Activated CD4-positive, alpha-beta T cell treated with anti-CD3 and anti-CD28 coated beads, Interleukin-2, amount 50 U/mL, for 16 hours (primary cell): Measurements from ENCODE around the gene NCOA6.
A peak's percentile ranks its signal among the peaks of the same experiment; 100 is the strongest.

Source experiments
- DNase-seq: peaks from one replicate; pipeline ENCODE4 v3.0.0-alpha.2; 2020

Gene NCOA6

DNA sequence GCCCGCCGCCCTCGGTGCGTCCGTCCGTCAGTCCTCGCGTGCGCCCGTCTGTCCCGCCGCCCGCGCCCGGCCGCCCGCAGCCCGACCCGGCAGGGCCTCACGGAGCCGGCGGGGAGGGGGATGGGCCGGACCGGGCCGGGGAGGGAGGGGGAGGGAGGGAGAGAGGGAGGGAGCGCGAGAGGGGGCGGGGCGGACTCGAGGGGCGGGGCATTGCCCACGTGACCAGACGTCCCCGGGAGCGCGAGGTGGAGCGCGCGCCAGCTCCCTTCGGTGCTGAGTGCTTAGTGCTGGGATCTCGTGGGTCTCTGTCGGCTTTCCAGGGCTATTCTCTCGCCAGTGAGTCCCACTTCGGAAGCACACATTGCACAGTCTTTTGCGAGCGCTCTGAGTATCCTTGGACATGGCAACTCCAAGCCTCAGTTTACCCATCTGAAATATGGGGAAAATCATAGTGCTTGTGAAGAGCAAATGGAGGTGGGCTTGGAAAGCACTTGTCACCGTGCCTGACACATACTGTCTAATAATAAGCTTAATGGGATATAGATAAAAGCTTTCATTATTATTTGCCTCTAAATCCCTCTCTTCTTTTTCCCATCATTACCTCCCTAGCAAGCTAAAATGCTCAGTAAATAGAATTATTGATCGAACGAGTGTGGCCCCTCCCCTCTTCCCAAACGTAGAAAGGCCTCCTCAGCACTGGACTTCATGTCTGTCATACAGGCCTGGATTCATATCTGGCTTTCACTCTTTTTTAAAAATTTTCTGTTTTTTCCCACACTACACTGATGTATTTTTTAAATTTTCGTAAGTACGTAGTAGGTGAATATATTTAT, at the start of gene NCOA6:
Gene NCOA6, minus strand, starts transcription at position 122 of the 833 bp plus-strand sequence. CDS start 43,296 bp downstream, outside the sequence.
- peak; percentile 87 for DNase-seq

DNA sequence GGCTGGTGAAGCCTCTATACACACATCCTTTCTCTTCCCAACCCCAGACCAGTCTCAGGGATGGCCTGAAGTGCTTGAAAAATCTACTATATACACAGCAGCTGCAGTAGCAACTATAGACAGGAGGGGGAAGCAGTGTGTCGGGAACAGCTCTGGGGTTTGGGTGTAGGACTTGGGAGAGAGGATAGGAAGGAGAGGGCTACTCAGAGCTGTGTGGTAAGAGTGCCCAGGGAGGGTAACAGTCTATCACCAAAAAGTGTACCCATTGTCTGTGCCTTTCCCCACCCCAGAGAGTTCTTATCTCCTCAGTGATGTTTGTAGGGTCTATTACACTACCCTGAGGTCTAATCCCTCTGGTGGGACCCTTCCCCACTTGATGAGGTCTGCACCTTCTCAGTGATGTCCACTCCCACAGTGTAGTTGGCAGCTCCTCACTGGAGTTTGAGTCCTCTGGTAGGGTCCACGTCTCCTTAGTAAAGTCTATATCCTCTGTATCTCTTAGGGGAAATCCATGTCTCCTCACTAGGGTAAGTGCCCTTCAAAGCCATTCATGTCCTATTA, 48.7 kb upstream of the NCOA6 start:
- DNase-seq, result peak; percentile 79

DNA sequence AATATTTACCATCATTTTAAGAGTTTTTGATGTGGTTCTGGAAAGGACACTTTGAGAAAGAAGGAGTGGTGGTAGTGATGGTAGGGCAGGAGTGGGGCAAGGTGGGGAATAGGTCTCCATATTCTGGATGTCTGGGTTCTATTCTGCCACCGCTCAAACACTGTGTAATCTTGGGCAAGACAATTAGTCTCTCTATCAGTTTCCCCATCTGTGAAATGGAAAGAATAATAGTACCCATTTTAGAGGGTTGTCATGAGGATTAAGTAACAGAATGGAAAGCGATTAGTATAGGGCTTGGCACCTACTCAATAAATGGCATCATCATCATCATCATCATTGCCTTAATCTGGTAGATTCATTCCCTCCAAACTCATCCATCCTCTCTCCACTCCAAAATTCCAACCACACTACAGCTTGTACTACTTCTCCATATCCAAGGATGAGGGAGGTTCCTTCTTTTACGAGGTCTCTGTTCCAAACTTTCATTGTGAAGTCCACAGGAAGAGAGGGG, 48.2 kb upstream of the NCOA6 start:
- no peak for DNase-seq

DNA sequence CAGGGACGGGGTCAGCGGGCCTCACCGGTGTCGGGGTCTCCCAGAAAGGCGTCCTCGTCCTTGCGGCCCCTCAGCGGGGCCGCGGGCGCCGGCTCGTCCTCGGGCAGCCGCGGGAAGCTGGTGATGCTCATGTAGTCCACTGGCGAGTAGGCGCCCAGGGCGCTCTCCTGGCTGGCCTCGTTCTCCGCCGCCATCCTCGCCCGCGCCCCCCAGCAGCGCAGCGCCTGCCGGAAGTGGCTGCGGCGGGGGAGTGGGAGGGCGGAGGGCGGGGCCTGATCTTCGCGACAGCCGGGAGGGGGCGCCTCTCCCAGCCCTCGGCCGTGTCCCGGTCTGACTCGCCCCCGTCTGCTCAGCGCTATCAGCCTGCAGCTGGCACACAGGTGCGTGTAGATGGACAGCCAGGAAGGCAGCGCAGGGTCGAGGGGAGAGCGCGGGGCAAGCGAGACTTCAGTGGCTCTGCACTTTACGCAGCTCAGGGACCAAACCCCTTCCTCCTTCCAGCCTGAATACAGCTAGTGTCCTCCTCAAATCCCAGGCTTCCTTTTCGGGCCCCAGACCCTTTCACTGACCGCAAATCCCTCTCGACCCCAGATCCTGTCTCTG, 47.3 kb upstream of the NCOA6 start, which contains the start of gene GGT7:
Gene GGT7, minus strand, starts transcription at position 235 of the 603 bp plus-strand sequence. Its CDS starts 41 bp downstream, at position 194.
- peak; percentile 84 for DNase-seq

DNA sequence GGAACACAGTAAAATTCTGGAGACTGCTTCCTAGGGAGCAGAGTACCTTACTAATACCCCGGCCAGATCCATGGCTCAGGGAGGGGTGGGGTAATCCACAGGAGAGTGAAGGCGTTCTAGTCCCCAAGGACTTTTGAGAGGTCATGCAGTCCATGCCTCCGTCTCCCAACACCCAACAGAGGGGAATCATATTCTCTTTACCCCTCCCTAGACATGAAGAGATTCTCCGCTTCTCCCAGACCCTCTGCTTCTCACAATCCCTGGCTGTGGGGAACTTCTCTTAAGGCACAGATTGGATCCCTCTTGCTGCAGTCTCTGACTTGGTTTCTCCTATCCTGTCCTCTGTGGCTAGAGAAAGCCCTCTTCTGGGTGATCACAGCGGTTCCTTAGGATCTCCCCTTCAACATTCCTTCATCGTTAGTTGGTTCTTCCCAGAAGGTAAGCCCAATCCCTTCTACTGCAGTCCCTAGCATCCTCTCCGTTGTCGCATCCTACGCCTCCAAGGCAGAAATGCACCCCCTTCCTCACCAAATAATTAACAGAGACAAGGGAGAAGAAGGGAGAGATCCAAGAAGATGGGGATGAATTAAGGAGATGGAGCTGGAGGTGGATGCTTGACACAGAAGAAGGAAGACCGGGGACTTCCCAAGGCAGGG, 46.6 kb upstream of the NCOA6 start:
- DNase-seq, result no peak

DNA sequence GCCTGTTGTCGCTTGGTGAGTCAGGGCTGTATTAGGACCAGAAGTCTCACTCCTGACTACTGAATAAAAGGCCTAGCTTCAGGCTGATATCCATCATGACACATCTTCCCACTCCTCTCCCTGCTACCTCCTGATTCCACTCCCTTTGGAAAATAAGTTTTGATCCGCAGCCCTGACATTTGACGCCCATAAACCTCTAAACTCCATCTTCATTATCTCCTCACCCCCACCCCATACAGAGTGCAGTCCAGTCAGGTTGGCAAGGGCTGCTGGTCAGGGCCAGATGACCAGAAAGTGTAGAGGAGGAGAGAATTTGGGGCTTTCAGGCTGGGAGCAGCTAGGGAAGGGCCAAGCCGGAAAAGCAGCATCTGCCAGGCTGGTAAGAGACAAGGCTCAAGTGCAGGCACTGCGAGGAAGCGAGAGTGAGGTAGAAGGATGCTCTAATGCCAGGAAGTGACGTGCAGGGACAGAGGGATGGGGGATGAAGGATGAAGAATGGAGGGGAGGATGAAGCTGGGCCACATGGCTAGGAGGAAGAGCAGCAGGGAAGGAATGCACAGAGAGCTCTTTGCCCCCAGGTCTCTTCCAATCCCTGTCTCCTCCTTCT, 46.0 kb upstream of the NCOA6 start:
- DNase-seq, result no peak

DNA sequence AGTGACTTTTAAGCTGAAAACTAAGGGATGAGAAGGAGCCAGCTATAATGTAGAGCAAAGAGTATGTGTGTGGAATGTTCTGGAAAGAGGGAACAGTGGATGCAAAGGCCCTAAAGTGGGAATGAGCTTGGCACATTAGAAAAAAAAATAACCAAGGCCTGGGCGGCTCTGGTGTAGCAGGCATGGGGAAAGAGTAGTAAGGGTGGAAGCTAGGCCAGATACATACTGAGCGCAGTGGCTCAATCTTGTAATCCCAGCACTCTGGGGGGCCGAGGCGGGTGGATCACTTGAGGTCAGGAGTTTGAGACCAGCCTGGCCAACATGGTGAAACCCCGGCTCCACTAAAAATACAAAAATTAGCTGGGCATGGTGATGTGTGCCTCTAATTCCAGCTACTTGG, 38.8 kb upstream of the NCOA6 start:
- DNase-seq, result no peak

DNA sequence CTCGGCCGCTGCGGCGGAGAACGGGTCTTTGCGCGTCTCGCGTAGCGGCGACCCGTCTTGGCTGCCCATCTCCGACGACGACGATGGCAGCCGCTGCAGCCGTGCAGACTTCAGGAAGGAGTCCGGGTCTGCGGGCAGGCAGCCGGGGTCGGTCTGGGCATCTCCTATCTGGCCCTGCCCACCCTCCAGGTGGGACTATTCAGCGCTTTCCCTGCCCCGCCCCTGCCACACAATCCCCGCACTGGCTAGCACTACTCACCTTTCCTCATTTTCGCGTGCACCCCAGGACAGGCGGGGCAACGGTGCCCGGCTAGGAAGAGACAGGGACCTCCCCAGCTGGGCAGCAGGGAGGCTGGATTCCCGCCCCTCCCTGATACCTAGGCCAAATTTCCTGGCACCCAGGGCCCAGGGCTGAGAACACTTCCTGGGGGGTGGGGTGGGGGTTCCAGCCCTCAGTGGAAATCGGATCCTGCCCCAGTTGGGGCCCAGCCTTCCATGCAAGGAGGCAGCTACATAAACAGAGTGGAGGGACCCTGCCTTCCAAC, 38.0 kb upstream of the NCOA6 start:
- DNase-seq, result no peak

DNA sequence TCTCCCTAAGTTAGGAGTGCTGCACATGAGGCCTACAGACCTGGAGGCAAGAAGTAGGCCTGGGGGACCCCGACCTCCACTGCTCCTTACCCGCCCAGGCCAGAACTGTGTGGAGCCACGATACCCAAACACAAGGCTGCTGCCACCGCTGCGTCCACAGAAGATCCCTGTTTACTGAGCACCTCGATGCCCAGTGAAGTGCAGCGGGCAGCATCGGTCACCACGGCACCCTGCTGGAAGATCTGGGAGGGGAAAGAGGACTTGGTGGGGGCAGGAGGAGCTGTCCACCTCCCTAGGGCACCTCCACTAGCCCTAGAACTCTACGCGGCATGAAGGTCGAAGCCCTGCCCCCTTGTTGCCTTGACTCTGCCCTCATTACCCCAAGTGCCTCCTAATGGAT, 37.3 kb upstream of the NCOA6 start:
- DNase-seq, result no peak

DNA sequence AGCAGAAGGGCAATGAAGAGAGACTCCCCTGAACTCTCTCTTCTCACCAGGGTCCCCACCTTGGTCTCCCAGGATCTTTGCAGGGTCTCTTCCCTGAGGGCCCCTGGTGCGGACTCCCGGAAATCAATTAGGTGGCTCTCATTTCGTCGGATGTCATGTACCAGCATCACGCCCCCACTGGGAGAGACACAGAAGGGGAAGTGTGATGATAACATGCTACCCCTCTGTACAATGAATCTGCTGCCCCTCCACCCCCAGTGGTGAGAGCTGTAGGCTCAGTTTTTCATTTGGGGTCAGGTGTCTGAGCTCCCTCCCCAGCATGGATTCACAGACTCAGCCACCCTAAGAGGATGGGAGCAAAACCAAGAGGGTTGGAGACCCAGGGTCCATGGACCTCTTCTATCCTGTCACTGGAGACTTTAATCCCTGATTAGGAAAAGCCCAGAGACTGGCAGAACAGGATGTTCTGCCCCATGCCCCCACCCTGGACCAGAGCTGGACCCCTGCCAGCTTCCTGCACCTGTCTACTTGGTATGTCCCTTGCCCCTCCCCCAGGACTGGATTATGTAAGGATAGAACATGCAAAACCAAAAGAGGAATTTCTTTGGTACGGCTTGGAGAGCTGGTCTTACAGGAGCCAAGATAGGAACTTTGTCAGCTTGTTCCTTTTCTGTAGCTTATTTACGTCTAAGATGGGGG, 36.1 kb upstream of the NCOA6 start:
- DNase-seq, result no peak

DNA sequence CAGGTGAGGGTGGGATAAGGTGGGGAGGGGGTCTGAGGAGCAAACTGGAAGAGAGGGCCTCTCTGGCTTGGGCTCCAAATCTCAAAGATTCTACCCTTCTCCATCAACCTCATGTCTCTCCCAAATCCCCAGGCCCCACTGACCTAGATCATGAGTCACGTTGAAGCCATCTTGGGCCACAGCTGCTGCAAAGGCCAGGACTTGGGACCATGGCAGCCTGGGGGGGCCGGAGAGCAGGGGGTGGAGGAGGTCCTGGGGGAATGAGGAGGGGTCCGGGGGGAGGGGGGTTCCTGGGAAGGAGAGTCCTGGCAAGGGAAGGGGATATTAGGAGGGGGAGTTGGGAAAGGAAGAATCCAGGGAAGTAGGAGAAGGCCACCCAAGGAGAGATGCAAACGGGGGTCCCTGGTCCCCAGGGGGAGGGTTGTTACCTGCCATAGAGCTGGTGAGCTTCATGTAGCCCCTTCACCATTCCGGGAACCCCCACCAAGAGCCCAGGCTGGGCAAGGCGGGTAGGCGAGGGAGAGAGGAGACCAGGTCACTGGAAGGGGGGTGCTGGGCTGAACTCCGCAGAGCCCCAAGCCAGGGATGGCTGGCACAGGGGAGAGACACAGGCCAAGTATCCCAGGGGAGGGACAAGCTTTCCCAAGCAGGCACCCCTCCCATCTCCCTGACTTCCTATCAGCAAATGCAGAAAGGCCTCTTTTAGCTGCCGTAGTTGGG, 34.5 kb upstream of the NCOA6 start:
- no peak for DNase-seq

DNA sequence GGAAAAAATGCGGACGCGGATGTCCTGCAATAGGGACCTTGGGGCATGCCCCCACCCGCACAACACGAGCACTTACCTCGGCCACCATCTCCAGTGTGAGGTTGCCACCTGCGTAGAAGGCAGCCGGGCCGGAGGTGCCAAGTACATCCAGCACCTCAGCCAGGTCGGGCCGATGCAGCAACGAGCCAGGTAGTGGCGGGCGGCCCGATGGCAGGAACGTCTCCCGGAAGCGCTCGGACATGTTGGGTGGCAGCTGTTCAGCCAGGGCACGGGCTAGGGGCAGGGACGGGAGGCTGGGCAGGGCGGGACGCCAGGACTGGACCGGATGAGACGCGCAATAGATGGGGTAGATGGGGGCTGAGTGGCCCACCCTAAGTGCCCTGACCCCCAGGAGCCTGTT, 33.9 kb upstream of the NCOA6 start:
- DNase-seq, result no peak

DNA sequence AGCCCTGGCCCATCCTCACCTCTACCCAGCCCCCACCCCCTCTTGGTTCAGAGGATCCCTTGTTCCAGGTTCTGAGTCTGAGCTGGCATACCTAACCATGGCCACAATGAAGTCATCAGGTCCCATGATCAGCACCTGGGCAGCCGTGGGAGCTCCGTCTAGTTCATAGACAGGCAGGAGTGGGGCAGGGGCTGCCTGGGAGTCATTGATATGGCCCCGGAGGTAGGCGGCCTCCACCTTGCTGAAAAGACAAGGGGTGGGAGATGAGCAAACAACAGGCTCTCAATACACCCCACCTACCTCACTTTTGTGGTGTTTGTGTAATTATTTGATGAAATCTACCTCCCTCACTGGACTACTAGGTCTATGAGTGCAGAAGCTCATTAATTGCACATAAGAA, 26.8 kb upstream of the NCOA6 start:
- DNase-seq, result no peak

DNA sequence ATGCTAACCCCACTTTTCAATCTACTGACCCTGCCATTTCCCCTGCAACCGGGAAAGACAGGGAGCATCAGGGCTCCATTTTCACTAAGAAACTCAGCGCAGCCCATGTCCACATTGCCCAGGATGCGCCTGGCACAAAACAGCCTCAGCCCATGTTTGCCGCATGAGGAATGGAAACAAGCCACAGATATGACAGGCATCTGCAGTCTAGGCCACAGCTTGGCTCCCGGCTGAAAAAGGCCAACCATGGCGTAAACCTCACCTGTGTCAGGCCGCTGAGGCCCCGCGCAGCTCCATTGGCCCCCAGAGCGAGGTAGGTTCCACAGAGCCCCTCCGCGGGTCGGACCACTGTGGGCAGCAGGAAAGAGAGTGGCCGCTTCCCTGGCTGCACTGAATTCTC, 25.5 kb upstream of the NCOA6 start:
- DNase-seq, result no peak

DNA sequence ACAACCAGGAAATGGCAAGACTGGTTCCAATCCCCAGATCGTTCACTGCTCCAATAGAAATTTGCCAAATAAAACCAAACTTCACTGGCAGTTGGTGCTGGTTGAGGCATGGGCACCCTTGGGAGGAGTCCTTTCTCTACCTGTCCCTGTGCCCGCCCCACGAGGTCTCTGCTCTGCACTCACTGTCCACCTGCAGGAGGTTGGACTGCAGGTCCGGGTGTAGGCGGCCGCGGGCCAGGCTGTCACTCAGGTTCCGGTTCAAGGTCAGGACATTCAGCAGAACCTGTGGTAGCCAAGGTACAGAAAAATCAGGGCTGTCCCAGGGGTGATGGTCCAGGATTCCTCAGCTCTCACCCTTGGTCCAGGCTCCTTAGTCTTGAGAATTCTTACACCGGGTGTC, 24.3 kb upstream of the NCOA6 start:
- DNase-seq, result no peak

DNA sequence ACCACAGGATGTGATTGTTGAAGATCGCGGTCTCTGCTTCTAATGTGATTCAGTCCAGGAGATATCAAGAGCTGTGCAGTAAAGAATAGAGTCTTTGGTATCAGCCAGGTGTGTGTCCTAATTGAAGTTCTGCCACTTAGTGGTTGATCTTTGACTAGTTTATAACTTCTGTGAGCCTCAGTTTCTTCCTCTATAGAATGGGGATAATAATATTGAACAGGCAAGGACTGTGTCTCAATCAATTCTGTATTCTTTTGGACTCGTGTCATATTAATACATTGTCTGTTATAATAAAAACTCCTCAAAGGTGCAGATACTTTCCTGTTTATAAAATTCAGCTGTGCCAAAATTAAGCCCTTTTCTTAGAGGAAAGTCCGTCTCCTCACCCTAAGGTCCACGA, 23.1 kb upstream of the NCOA6 start:
- DNase-seq, result no peak

DNA sequence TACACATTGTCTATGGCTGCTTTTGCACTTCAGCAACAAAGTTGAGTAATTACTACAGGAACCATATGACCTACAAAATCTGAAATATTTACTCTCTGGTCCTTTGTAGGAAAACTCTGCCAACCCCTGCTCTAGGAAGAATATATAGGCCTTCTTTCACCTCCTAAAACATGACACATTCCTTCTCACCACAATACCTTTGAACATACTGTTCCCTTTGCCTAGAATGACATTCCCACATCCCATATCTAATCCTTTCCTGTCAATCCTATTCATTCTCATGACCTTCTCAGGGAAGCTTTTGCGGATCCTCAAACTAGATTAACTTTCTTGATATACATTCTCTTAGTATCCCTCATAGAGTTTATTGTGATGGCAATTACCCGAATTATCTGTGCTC, 18.0 kb upstream of the NCOA6 start:
- no peak for DNase-seq

DNA sequence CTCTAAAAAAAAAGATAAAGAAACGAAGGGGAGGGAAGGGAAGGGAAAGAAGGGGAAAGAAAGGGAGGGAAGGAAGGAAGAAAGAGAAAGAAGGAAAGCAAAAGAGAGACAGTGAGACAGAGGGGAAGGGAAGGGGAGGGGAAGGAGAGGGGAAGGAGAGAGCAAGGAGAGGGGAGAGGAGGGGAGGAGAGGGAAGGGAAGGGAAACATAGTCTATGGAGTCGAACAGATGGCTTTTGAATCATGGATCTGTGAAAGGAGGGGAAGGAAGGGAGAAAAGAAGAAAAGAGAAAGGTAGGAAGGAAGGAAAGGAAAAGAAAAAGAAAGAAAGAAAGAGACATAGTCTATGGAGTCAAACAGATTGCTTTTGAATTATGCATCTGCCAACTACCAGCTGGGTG, 16.7 kb upstream of the NCOA6 start:
- no peak for DNase-seq

DNA sequence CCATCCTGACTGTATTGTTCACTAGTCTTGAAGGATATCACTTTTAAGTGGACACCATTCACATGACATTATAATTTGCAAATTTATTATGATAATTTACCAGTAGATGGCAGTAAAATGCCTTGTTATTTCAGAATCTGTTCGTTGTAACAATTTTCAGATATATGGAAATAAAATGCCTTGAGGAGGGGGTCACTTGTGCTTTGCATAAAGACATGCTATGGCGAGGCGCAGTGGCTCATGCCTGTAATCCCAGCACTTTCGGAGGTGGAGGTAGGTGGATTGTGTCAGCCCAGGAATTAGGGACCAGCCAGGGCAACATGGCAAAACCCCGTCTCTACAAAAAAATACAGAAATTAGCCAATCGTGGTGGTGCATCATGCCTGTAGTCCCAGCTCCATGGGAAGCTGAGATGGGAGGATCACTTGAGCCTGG, 9.0 kb upstream of the NCOA6 start:
- DNase-seq, result peak; percentile 54

DNA sequence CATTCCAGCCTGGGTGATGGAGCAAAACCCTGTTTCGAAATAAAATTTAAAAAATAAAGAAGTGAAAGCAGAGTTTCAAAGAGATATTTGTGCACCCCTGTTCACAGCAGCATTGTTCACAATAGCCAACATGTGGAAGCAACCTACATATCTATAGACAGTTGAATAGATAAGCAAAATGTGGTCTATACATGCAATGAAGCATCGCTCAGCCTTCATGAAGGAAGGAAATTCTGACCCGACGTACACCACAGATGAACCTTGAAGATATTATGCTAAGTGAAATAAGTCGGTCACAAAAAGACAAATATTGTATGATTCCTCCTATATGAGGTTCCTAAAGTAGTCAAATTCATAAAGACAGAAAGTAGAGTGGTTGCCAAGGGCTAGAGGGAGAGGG, 6.5 kb upstream of the NCOA6 start:
- no peak for DNase-seq

DNA sequence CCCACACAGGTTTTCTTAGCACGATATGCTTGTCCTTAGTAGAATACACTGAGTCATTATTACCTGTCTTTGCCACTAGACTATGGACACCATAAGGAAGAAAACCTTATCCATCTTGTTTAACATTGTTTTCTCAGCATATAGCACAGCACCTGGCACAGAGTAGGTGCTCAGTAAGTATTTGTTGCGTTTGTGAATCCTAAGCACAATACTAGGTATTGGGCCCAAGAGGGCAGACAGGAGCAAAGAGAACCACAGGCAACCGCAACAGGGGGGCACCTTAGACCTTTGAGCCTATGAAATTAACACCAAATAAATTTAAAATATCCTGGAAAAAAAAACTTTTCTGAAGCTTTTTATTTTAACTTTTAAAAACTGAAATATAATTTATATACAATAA, 3.7 kb upstream of the NCOA6 start:
- no peak for DNase-seq
